IMR-90 (cell line): Measurements from ENCODE around the gene PTGDS. TPM values are rescaled to one million over a fixed set of nuclear protein-coding genes. Genes with fewer than 3 reads are reported as not detected.

Experiments used
- ATAC-seq: fragments of 200-7000 bp; cut with Tn5 transposase; 2 replicates; pipeline ENCODE4 v1.9.1; 2020; ENCODE audit warnings: low read depth, mild to moderate bottlenecking, moderate library complexity
- BruUV-seq: library from RNA; stranded (reverse); fragments of 400-500 nt; replicated peaks from 2 replicates; lab custom pipeline; 2021; lab: Mats Ljungman, UMichigan
- CTCF ChIA-PET: fragments of 300-600 bp; formaldehyde crosslinking; extraction: SDS; loops from one replicate; lab custom pipeline; 2021; ENCODE audit warnings: antibody characterized with exemption; lab: Yijun Ruan, JAX
- POLR2A ChIA-PET: fragments of 300-600 bp; sonication (Branson Sonifier 250); formaldehyde crosslinking; loops from one replicate; lab custom pipeline; 2022; ENCODE audit warnings: antibody characterized with exemption; ENCODE audit not compliant: unreplicated experiment; lab: Charles Lee
- DNase-seq: peaks from one replicate; pipeline ENCODE4 v3.0.0; 2013
- H2AFZ ChIP-seq: replicated peaks from 2 replicates; pipeline ENCODE3; 2013; ENCODE audit warnings: low read length, mild to moderate bottlenecking; ENCODE audit not compliant: poor library complexity
- H2AK5ac ChIP-seq: 2 replicates; pipeline ENCODE4 v1.6.1; 2013; ENCODE audit warnings: low read depth, low read length, inconsistent platforms
- H2AK9ac ChIP-seq: replicated peaks from 2 replicates; pipeline ENCODE3; 2013; ENCODE audit warnings: mild to moderate bottlenecking, low read depth, low read length, moderate library complexity; ENCODE audit not compliant: poor library complexity
- H2BK120ac ChIP-seq: 2 replicates; pipeline ENCODE4 v1.6.1; 2013; ENCODE audit warnings: low read depth, low read length, inconsistent platforms
- H2BK15ac ChIP-seq: 3 replicates; pipeline ENCODE4 v1.6.1; 2013; ENCODE audit warnings: low read depth, low read length, inconsistent platforms
- H2BK20ac ChIP-seq: 2 replicates; pipeline ENCODE4 v1.6.1; 2013; ENCODE audit warnings: low read depth, mild to moderate bottlenecking, inconsistent platforms, low read length, moderate library complexity
- H2BK5ac ChIP-seq: 2 replicates; pipeline ENCODE4 v1.6.1; 2013; ENCODE audit warnings: mild to moderate bottlenecking, low read depth, low read length, inconsistent platforms; ENCODE audit not compliant: poor library complexity, severe bottlenecking
- H3K14ac ChIP-seq: replicated peaks from 2 replicates; pipeline ENCODE4 v1.6.1; 2013; ENCODE audit warnings: low read depth, low read length, inconsistent platforms
- H3K18ac ChIP-seq: 2 replicates; pipeline ENCODE4 v1.6.1; 2013; ENCODE audit warnings: low read depth, low read length, control low read depth
- H3K23ac ChIP-seq: 2 replicates; pipeline ENCODE4 v1.6.1; 2013; ENCODE audit warnings: low read depth, low read length, inconsistent platforms
- H3K27ac ChIP-seq: 2 replicates; pipeline ENCODE4 v1.5.1; 2013; ENCODE audit warnings: mild to moderate bottlenecking, control low read depth, low read length; ENCODE audit not compliant: insufficient read depth
- H3K27me3 ChIP-seq: 2 replicates; pipeline ENCODE4 v1.6.1; 2013; ENCODE audit warnings: low read length; ENCODE audit not compliant: control insufficient read depth, insufficient read depth
- H3K36me3 ChIP-seq: 2 replicates; pipeline ENCODE4 v1.6.1; 2013; ENCODE audit warnings: low read length, mixed read lengths; ENCODE audit not compliant: control insufficient read depth, insufficient read depth
- H3K4ac ChIP-seq: 2 replicates; pipeline ENCODE4 v1.6.1; 2013; ENCODE audit warnings: low read depth, low read length, inconsistent platforms
- H3K4me1 ChIP-seq: 2 replicates; pipeline ENCODE4 v1.6.1; 2013; ENCODE audit warnings: low read length, mixed read lengths; ENCODE audit not compliant: control insufficient read depth, insufficient read depth
- H3K4me2 ChIP-seq: 2 replicates; pipeline ENCODE4 v1.6.1; 2013; ENCODE audit warnings: low read depth, mild to moderate bottlenecking, control low read depth, low read length, moderate library complexity
- H3K4me3 ChIP-seq: 2 replicates; pipeline ENCODE4 v1.5.1; 2013; ENCODE audit warnings: low read depth, mild to moderate bottlenecking, control low read depth, low read length, moderate library complexity; ENCODE audit not compliant: insufficient read depth
- H3K56ac ChIP-seq: 2 replicates; pipeline ENCODE4 v1.6.1; 2013; ENCODE audit warnings: low read length, inconsistent platforms; ENCODE audit not compliant: insufficient read depth; ENCODE audit errors: extremely low read depth
- H3K79me1 ChIP-seq, 2 experiments: 2 replicates each; pipeline ENCODE4 v1.6.1; 2013; ENCODE audit warnings: low read length in 2 of 2, inconsistent platforms in 1 of 2, low read depth in 1 of 2
- H3K9ac ChIP-seq: 2 replicates; pipeline ENCODE4 v1.6.1; 2013; ENCODE audit warnings: low read depth, low read length, control low read depth
- H3K9me1 ChIP-seq: 2 replicates; pipeline ENCODE4 v1.6.1; 2013; ENCODE audit warnings: low read length, inconsistent platforms; ENCODE audit not compliant: insufficient read depth
- H3K9me3 ChIP-seq: 2 replicates; pipeline ENCODE4 v1.6.1; 2013; ENCODE audit warnings: low read length; ENCODE audit not compliant: control insufficient read depth, insufficient read depth
- H4K20me1 ChIP-seq: 2 replicates; pipeline ENCODE4 v1.6.1; 2013; ENCODE audit warnings: low read length, inconsistent platforms; ENCODE audit not compliant: insufficient read depth
- H4K5ac ChIP-seq: 2 replicates; pipeline ENCODE4 v1.6.1; 2013; ENCODE audit warnings: mild to moderate bottlenecking, low read depth, low read length, control low read depth
- H4K8ac ChIP-seq, 2 experiments: 2 replicates each; pipeline ENCODE4 v1.6.1; 2013; ENCODE audit warnings: low read depth in 2 of 2, low read length in 2 of 2, control low read depth in 1 of 2, inconsistent platforms in 1 of 2
- H4K91ac ChIP-seq: 2 replicates; pipeline ENCODE4 v1.6.1; 2013; ENCODE audit warnings: low read depth, low read length, inconsistent platforms; ENCODE audit not compliant: insufficient read depth
- CHD1 ChIP-seq: IDR thresholded peaks from 2 replicates; pipeline ENCODE4 v1.6.1; 2012; ENCODE audit warnings: low read depth, low read length, improper control_type of control experiment
- ELK1 ChIP-seq: fragments of 150-350 bp; IDR thresholded peaks from 2 replicates; pipeline ENCODE4 v1.6.1; 2016; ENCODE audit warnings: low read depth, mild to moderate bottlenecking, low read length, moderate library complexity, borderline replicate concordance
- MXI1 ChIP-seq: IDR thresholded peaks from 2 replicates; pipeline ENCODE4 v1.6.1; 2012; ENCODE audit warnings: low read depth, mild to moderate bottlenecking, low read length, moderate library complexity, borderline replicate concordance
- NFE2L2 ChIP-seq: fragments of 150-350 bp; IDR thresholded peaks from 2 replicates; pipeline ENCODE4 v1.6.1; 2016; ENCODE audit warnings: low read depth, mild to moderate bottlenecking, low read length
- RCOR1 ChIP-seq: IDR thresholded peaks from 2 replicates; pipeline ENCODE4 v1.6.1; 2012; ENCODE audit warnings: mild to moderate bottlenecking, low read length, improper control_type of control experiment; ENCODE audit not compliant: insufficient replicate concordance
- SMC3 ChIP-seq: fragments of 150-350 bp; IDR thresholded peaks from 2 replicates; pipeline ENCODE4 v1.6.1; 2016; ENCODE audit warnings: low read depth, mild to moderate bottlenecking, antibody characterized with exemption, low read length, moderate library complexity
- WGBS, 2 experiments: methylation state at CpG; one replicate each; pipeline versions ENCODE4 v1.1.5 to v1.1.7; 2013; ENCODE audit warnings: missing lambda C conversion rate in 2 of 2; ENCODE audit not compliant: insufficient read length in 1 of 2; ENCODE audit errors: extremely low coverage in 2 of 2; 5-methylcytosine and 5-hydroxymethylcytosine counted together
- dilution Hi-C: fragments of 300-500 bp; cut with HindIII; formaldehyde crosslinking; loops from one replicate; pipeline ENCODE4 v1.14.3; 2018; ENCODE audit warnings: low sequenced_read_pairs; ENCODE audit not compliant: unreplicated experiment
- in situ Hi-C: fragments of 300-500 bp; cut with MboI; formaldehyde crosslinking; loops from 3 replicates; pipeline ENCODE4 v1.14.3; 2019; ENCODE audit warnings: low sequenced_read_pairs, inconsistent platforms, mixed read lengths
- intact Hi-C: fragments of 100-400 bp; cut with micrococcal nuclease; formaldehyde crosslinking; loops from 2 replicates; pipeline ENCODE4 v1.10.0; 2022
- polyA plus RNA-seq, 3 experiments: library from polyadenylated mRNA; depleted of rRNA; stranded (reverse); fragments of >200 nt; gene quantifications; 2 replicates each; pipeline ENCODE4 v1.2.3, GENCODE V29; 2012; ENCODE audit warnings: low replicate concordance in 1 of 3
- total RNA-seq: library from RNA; depleted of rRNA; stranded (reverse); fragments of >200 nt; gene quantifications from 2 replicates; pipeline ENCODE4 v1.2.3, GENCODE V29; 2012

The PTGDS gene
- total and polyA plus RNA-seq, 2 of the 4 experiments (the other 2 are of a cell fraction): 1.2 TPM; not detected in 1

DNA sequence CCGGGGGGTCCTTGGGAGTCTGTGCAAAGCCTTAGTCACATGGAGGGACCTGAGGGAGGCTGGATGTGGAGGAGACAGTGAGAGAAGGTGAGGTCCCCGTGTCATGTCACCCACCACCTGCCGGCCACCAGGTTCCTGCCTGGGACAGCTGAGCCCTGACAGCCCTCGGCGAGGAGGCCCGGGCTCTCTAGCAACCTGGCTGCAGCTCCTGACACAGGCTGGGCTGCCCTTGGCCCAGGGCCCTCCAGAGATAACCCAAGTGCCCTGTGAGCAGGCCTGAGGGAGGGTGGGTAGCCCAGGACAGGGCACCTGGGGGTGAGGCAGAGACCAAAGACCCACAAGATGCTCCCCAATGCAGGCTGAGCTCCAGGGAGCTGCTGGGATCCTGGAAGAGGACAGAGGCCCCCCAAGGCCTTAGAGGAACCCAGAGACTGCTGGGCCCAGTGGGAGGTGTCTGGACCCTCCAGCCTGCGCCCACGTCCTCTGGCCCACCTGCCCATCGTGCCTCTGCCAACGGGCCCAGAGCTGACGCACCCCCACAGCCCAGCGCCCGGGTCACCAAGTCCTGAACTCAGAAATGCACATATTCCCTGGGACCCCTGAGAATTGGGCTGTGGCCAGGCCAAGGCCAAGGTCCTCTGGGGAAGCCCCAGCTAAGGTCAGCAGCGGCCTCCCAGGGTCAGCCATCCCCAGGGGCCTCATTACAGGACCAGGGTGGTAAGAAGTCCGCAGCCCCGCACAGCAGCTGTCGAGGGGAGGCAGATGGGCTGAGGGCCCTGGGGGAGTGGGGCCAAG is 8.8 kb upstream of the PTGDS start:
- no peak overlapping the region for H3K4me2 ChIP-seq
- H3K4me1 ChIP-seq: no peaks in the 10 kb centered on the region
- no peak for ATAC-seq
- H3K4ac ChIP-seq: no peak overlapping the region
- no peak overlapping the region for H4K91ac ChIP-seq
- CTCF ChIA-PET: interaction anchor here (1.0 kb wide), 1 partner anchor 60 kb away, joined by 3 read pairs; no protein-coding TSS in a partner anchor
- no peak overlapping the region for H3K14ac ChIP-seq
- no peaks in the 10 kb centered on the region for H3K9me1 ChIP-seq
- in situ Hi-C loops (no loop called here), dilution Hi-C loops (no loop called here), intact Hi-C loops (no loop called here)
- no peak overlapping the region for H3K18ac ChIP-seq
- WGBS, 2 experiments: 79% methylated on average over 8 of the region's 17 CpGs; no CpG with 5 or more reads in 1 of the 2 experiments
- BruUV-seq: no TSS peak
- H2AK9ac ChIP-seq: peak overlapping the region; percentile 42
- H4K5ac ChIP-seq: no peak overlapping the region
- H3K27ac ChIP-seq: no peak overlapping the region
- POLR2A ChIA-PET: no interaction called here
- no peak for DNase-seq
- no peaks in the 10 kb centered on the region for H3K36me3 ChIP-seq
- H2BK5ac ChIP-seq: no peak overlapping the region
- no peaks in the 10 kb centered on the region for H3K79me1 ChIP-seq
- no peak overlapping the region for H3K9ac ChIP-seq
- no peak overlapping the region for H2BK20ac ChIP-seq
- TF ChIP-seq SMC3: no peak
- TF ChIP-seq NFE2L2: no peak
- TF ChIP-seq CHD1: no peak
- no peak for TF ChIP-seq RCOR1
- no peak for TF ChIP-seq MXI1
- TF ChIP-seq ELK1: no peak
- no peak overlapping the region for H2BK15ac ChIP-seq
- H4K8ac ChIP-seq: no peak overlapping the region
- peak overlapping the region; percentile 1 for H2AFZ ChIP-seq
- H2AK5ac ChIP-seq: no peak overlapping the region
- no peak overlapping the region for H3K4me3 ChIP-seq
- H2BK120ac ChIP-seq: no peak overlapping the region
- H3K23ac ChIP-seq: no peak overlapping the region
- no peaks in the 10 kb centered on the region for H3K9me3 ChIP-seq
- H3K56ac ChIP-seq: no peak overlapping the region
- H4K20me1 ChIP-seq: no peaks in the 10 kb centered on the region
- H3K27me3 ChIP-seq: peaks cover 20% of the 10 kb centered on the region
